K562 (cell line): ENCODE results near the gene ZIC3. TPM values are rescaled to one million over a fixed set of nuclear protein-coding genes. Genes with fewer than 3 reads are reported as not detected.

ENCODE experiments used
- ATAC-seq: fragments of 200-7000 bp; cut with Tn5 transposase; 3 replicates; pipeline ENCODE4 v1.9.1; 2020; ENCODE audit warnings: moderate library complexity
- BruUV-seq: library from RNA; stranded (reverse); fragments of 400-500 nt; replicated peaks from 2 replicates; lab custom pipeline; 2021; lab: Mats Ljungman, UMichigan
- CTCF ChIA-PET: fragments of 300-600 bp; formaldehyde crosslinking; extraction: SDS; loops from one replicate; lab custom pipeline; 2021; ENCODE audit warnings: low intra/inter-chr PET ratio; lab: Yijun Ruan, JAX
- POLR2A ChIA-PET: fragments of 300-600, 350-650 bp; sonication (Branson Sonifier 250); formaldehyde crosslinking; extraction: SDS; loops from one replicate; lab custom pipeline; 2021; ENCODE audit warnings: antibody characterized with exemption, inconsistent platforms; lab: Yijun Ruan, JAX
- DNase-seq, 4 experiments: peaks; one replicate each; pipeline versions ENCODE4 v3.0.0 to v3.0.0-alpha.2; 2011 to 2018; ENCODE audit warnings: low spot score in 3 of 4, mixed read lengths in 3 of 4; ENCODE audit errors: extremely low read depth in 1 of 4
- FAIRE-seq: peaks from 2 replicates; lab custom pipeline; 2011; peaks lifted over from hg19 to GRCh38; lab: Jason Lieb, UNC
- H2AFZ ChIP-seq: 2 replicates; pipeline ENCODE4 v1.6.0; 2011; ENCODE audit warnings: low read depth, low read length, control low read depth, inconsistent platforms
- H3K27ac ChIP-seq: fragments of 200-600 bp; 3 replicates; pipeline ENCODE4 v1.8.0; 2011; ENCODE audit warnings: low read depth, mild to moderate bottlenecking, control low read depth, inconsistent platforms, low read length, moderate library complexity, mixed read lengths; ENCODE audit errors: extremely low read depth
- H3K27me3 ChIP-seq, 2 experiments: fragments of 300-600 bp in 1 of 2; 2 replicates in 1 of 2; 3 replicates in 1 of 2; pipeline versions ENCODE4 v1.6.0 to v1.8.0; 2011; ENCODE audit warnings: inconsistent platforms in 2 of 2, low read length in 2 of 2, mild to moderate bottlenecking in 1 of 2, mixed read lengths in 1 of 2, moderate library complexity in 1 of 2; ENCODE audit not compliant: control insufficient read depth in 2 of 2, insufficient read depth in 2 of 2
- H3K36me3 ChIP-seq: fragments of 300-600 bp; 3 replicates; pipeline ENCODE4 v1.8.0; 2011; ENCODE audit warnings: mild to moderate bottlenecking, low read length, inconsistent platforms; ENCODE audit not compliant: control insufficient read depth, insufficient read depth
- H3K4me1 ChIP-seq, 2 experiments: fragments of 200-600 bp in 1 of 2; replicated peaks in 1 of 2; 2 replicates in 1 of 2; 3 replicates in 1 of 2; pipeline versions ENCODE4 v1.5.1 to v1.8.0; 2011; ENCODE audit warnings: inconsistent platforms in 2 of 2, low read length in 2 of 2, mild to moderate bottlenecking in 1 of 2, mixed read lengths in 1 of 2, moderate library complexity in 1 of 2; ENCODE audit not compliant: control insufficient read depth in 2 of 2, insufficient read depth in 2 of 2
- H3K4me2 ChIP-seq: 2 replicates; pipeline ENCODE4 v1.6.1; 2011; ENCODE audit warnings: low read length, control low read depth, inconsistent platforms, mixed read lengths; ENCODE audit not compliant: insufficient read depth
- H3K4me3 ChIP-seq: fragments of 200-600 bp; sonication (generic), shearing (Covaris generic); 2 replicates; pipeline ENCODE4 v1.5.1; 2016; ENCODE audit warnings: control low read depth, inconsistent platforms
- H3K79me2 ChIP-seq: fragments of 200-600 bp; 3 replicates; pipeline ENCODE4 v1.8.0; 2011; ENCODE audit warnings: low read length, inconsistent platforms; ENCODE audit not compliant: control insufficient read depth, insufficient read depth
- H3K9ac ChIP-seq, 2 experiments: 2 replicates each; pipeline versions ENCODE4 v1.6.0 to v1.6.1; 2011; ENCODE audit warnings: low read depth in 2 of 2, low read length in 2 of 2, control low read depth in 1 of 2, inconsistent platforms in 1 of 2, mild to moderate bottlenecking in 1 of 2, mixed read lengths in 1 of 2; ENCODE audit not compliant: insufficient read depth in 1 of 2
- H3K9me1 ChIP-seq: one replicate; pipeline ENCODE4 v1.6.0; 2011; ENCODE audit warnings: inconsistent platforms, mild to moderate bottlenecking, low read length, moderate library complexity; ENCODE audit not compliant: control insufficient read depth, insufficient read depth
- H3K9me3 ChIP-seq: replicated peaks from 2 replicates; pipeline ENCODE4 v1.5.1; 2011; ENCODE audit warnings: low read depth, low read length, inconsistent platforms; ENCODE audit not compliant: control insufficient read depth, insufficient read depth
- H4K20me1 ChIP-seq: replicated peaks from 2 replicates; pipeline ENCODE4 v1.6.1; 2011; ENCODE audit warnings: low read length, inconsistent platforms, mixed read lengths; ENCODE audit not compliant: control insufficient read depth, insufficient read depth
- CXXC5 ChIP-seq: fragments of 250-450 bp; sonication (Bioruptor Pico); IDR thresholded peaks from 2 replicates; pipeline ENCODE4 v1.8.0; 2022; ENCODE audit warnings: inconsistent platforms, mild to moderate bottlenecking, moderate library complexity
- EZH2 ChIP-seq: IDR thresholded peaks from 2 replicates; pipeline ENCODE4 v1.6.1; 2012; ENCODE audit warnings: low read depth, mild to moderate bottlenecking, inconsistent platforms, low read length, borderline replicate concordance
- MTA1 ChIP-seq: fragments of 450-650 bp; IDR thresholded peaks from 2 replicates; pipeline ENCODE4 v1.6.1; 2017; ENCODE audit warnings: borderline replicate concordance
- PCBP1 ChIP-seq: fragments of 200-400 bp; formaldehyde crosslinking; IDR thresholded peaks from 2 replicates; pipeline ENCODE4 v1.6.1; 2018; ENCODE audit warnings: mild to moderate bottlenecking, low read depth, low read length; ENCODE audit not compliant: poor library complexity, severe bottlenecking
- POLR3A ChIP-seq: IDR thresholded peaks from 2 replicates; pipeline ENCODE4 v1.6.1; 2011; ENCODE audit warnings: borderline replicate concordance, mild to moderate bottlenecking, moderate library complexity; ENCODE audit not compliant: insufficient read length, insufficient read depth; ENCODE audit errors: extremely low read depth
- U2AF2 ChIP-seq: fragments of 200-400 bp; formaldehyde crosslinking; optimal IDR thresholded peaks from 2 replicates; pipeline ENCODE3; 2017; ENCODE audit warnings: low read depth, mild to moderate bottlenecking, low read length
- ZFP36 ChIP-seq: fragments of 150-350 bp; IDR thresholded peaks from 2 replicates; pipeline ENCODE4 v1.6.1; 2018; ENCODE audit warnings: low read length, low read depth; ENCODE audit not compliant: partially characterized antibody
- ZFX ChIP-seq: sonication (generic); formaldehyde crosslinking; IDR thresholded peaks from 2 replicates; pipeline ENCODE4 v1.8.0; 2022; ENCODE audit warnings: mild to moderate bottlenecking, missing genetic modification reagents, moderate library complexity
- ZNF830 ChIP-seq: fragments of 250-450 bp; sonication (Bioruptor Pico); IDR thresholded peaks from 2 replicates; pipeline ENCODE4 v1.5.0; 2021; ENCODE audit warnings: mild to moderate bottlenecking
- WGBS: fragments of 100-300 bp; shearing (Covaris generic); methylation state at CpG from one replicate; pipeline ENCODE4 v1.1.6; 2016; ENCODE audit warnings: low coverage, mixed read lengths; ENCODE audit not compliant: insufficient coverage; ENCODE audit errors: missing lambda C conversion rate; 5-methylcytosine and 5-hydroxymethylcytosine counted together
- in situ Hi-C: fragments of 300-500 bp; cut with MboI; formaldehyde crosslinking; loops from 4 replicates; pipeline ENCODE4 v1.15.0; 2018; ENCODE audit warnings: inconsistent platforms, mixed read lengths
- intact Hi-C: fragments of 100-400 bp; cut with micrococcal nuclease; formaldehyde crosslinking; loops from 2 replicates; pipeline ENCODE4 v1.14.2; 2022
- polyA plus RNA-seq, 8 experiments: library from polyadenylated mRNA; depleted of rRNA in 4 of 8; stranded (reverse) in 5 of 8; unstranded in 3 of 8; fragments of >200 nt; fragmentation: Nextera tagmentation in 2 of 8; fragmentation: Illumina TruSeq in 1 of 8; extraction: Ambion mirVana in 2 of 8; extraction: Trizol in 1 of 8; gene quantifications; 2 replicates each; pipeline versions ENCODE4 v1.2.1 to v1.2.3, GENCODE V29; 2011 to 2014; ENCODE audit warnings: inconsistent platforms in 1 of 8, missing spikeins in 1 of 8
- total RNA-seq, 7 experiments: library from RNA; depleted of rRNA in 6 of 7; stranded (reverse); fragments of >200 nt in 6 of 7; fragmentation: Illumina TruSeq in 2 of 7; extraction: Trizol in 2 of 7; gene quantifications; 2 replicates each; pipeline versions ENCODE4 v1.2.1 to v1.2.3, GENCODE V29; 2011 to 2021; ENCODE audit warnings: low replicate concordance in 1 of 7
- TF ChIP-seq, protein P1 (sequence below): fragments of 250-450 bp; sonication (Bioruptor Pico); IDR thresholded peaks from 2 replicates; pipeline ENCODE4 v1.4.0; 2020; ENCODE audit warnings: mild to moderate bottlenecking, moderate library complexity
- TF ChIP-seq, protein P2 (sequence below), 2 experiments: fragments of 450-650 bp; IDR thresholded peaks; 2 replicates each; pipeline ENCODE4 v1.6.1; 2016
- TF ChIP-seq, protein P3 (sequence below): fragments of 450-650 bp; IDR thresholded peaks from 2 replicates; pipeline ENCODE4 v1.6.1; 2018; ENCODE audit warnings: mild to moderate bottlenecking, low read depth; ENCODE audit not compliant: partially characterized antibody

Gene ZIC3
- total and polyA plus RNA-seq, 9 of the 15 experiments (the other 6 are each of a cell fraction or from before 2014, with no cell fraction given) = not detected

DNA sequence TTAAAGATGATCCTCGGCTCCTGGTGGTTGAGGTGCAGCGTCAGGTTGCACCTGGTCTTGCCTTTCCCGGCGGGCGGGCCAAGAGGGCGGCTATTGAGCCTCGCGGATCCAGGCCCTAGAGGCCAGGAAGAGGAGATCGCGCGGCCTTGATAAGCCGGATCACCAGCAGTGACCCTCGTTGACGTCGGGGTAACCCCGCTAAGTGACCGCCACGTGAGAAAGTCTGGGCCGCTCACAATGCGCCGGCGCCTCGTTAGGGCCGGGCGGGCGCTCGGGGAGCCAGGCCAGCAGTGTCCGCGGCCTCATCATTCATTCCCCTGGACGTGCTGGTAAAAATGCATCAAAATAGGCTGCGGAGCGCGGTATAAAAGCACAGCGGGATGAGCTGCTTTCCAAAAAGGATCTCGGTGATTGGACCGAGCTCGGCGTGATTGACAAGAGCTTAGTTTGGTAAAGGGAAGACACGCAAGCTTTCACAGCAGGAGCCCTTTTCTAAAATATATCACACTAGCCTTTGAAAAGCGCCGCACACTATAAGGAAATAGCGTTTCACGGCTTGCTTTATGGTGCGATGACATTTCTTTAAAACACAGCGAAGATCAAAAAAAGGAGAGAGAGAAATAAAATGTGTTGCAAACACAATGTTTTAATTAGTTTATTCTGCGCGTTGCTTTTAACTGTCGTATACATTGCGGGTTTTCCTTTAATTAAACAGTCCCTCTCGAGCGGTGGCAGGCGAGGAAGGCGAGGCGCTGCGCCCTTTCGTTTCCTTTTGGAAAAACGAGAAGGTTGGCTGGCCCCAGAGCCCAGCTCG lies 15.9 kb upstream of the ZIC3 start:
- Histone ChIP-seq H3K9ac (no peak overlapping the region), H4K20me1 (no peaks in the 10 kb centered on the region), H3K9me3 (no peaks in the 10 kb centered on the region), H3K27ac (no peak overlapping the region), H3K9me1 (no peaks in the 10 kb centered on the region), H3K4me2 (no peak overlapping the region), H3K27me3 (peaks cover 2 to 58% of the 10 kb centered on the region in 2 experiments; a peak in 4 of 5 replicates), H3K4me1 (no peaks in the 10 kb centered on the region), H3K36me3 (no peaks in the 10 kb centered on the region), H3K79me2 (no peaks in the 10 kb centered on the region), H2AFZ (no peak overlapping the region), H3K4me3 (no peak overlapping the region)
- in situ Hi-C loops (no loop called here), intact Hi-C loops (no loop called here)
- no TSS peak for BruUV-seq
- ChIA-PET POLR2A (no interaction called here), CTCF (no interaction called here)
- TF ChIP-seq ZFP36 (no peak), MTA1 (no peak), U2AF2 (no peak), ZNF830 (CRISPR knock-in tag) (no peak), POLR3A (no peak), PCBP1 (no peak), EZH2 (no peak), CXXC5 (CRISPR knock-in tag) (no peak), ZFX (CRISPR knock-in tag) (no peak)
- TF ChIP-seq, protein P1, sequence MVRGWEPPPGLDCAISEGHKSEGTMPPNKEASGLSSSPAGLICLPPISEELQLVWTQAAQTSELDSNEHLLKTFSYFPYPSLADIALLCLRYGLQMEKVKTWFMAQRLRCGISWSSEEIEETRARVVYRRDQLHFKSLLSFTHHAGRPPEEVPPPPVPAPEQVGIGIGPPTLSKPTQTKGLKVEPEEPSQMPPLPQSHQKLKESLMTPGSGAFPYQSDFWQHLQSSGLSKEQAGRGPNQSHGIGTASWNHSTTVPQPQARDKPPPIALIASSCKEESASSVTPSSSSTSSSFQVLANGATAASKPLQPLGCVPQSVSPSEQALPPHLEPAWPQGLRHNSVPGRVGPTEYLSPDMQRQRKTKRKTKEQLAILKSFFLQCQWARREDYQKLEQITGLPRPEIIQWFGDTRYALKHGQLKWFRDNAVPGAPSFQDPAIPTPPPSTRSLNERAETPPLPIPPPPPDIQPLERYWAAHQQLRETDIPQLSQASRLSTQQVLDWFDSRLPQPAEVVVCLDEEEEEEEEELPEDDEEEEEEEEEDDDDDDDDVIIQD (CRISPR knock-in tag) = no peak
- TF ChIP-seq, protein P2, sequence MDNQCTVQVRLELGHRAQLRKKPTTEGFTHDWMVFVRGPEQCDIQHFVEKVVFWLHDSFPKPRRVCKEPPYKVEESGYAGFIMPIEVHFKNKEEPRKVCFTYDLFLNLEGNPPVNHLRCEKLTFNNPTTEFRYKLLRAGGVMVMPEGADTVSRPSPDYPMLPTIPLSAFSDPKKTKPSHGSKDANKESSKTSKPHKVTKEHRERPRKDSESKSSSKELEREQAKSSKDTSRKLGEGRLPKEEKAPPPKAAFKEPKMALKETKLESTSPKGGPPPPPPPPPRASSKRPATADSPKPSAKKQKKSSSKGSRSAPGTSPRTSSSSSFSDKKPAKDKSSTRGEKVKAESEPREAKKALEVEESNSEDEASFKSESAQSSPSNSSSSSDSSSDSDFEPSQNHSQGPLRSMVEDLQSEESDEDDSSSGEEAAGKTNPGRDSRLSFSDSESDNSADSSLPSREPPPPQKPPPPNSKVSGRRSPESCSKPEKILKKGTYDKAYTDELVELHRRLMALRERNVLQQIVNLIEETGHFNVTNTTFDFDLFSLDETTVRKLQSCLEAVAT (IDR thresholded peaks at IDR 0.05) = no peak
- TF ChIP-seq, protein P3, sequence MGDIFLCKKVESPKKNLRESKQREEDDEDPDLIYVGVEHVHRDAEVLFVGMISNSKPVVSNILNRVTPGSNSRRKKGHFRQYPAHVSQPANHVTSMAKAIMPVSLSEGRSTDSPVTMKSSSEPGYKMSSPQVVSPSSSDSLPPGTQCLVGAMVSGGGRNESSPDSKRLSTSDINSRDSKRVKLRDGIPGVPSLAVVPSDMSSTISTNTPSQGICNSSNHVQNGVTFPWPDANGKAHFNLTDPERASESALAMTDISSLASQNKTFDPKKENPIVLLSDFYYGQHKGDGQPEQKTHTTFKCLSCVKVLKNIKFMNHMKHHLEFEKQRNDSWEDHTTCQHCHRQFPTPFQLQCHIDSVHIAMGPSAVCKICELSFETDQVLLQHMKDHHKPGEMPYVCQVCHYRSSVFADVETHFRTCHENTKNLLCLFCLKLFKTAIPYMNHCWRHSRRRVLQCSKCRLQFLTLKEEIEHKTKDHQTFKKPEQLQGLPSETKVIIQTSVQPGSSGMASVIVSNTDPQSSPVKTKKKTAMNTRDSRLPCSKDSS = no peak
- ATAC-seq = no peak
- WGBS = 5% methylated on average over 34 of the region's 58 CpGs
- FAIRE-seq = no peak
- no peak for DNase-seq
